Neural crest cell (in vitro differentiated cells): ENCODE data around the gene ZNF385A. TPM values are rescaled to one million over a fixed set of nuclear protein-coding genes. Genes with fewer than 3 reads are reported as not detected.

Experiments
- DNase-seq: peaks from one replicate; pipeline ENCODE4 v3.0.0; 2021; ENCODE audit warnings: low read depth, mixed read lengths, low spot score
- H3K27ac Mint-ChIP-seq: one replicate; pipeline ENCODE4 v1.8.0; 2021; ENCODE audit warnings: mild to moderate bottlenecking, mixed read lengths; ENCODE audit not compliant: unreplicated experiment
- H3K27me3 Mint-ChIP-seq: 2 replicates; pipeline ENCODE4 v1.8.0; 2021; ENCODE audit warnings: low read depth, mild to moderate bottlenecking, mixed read lengths
- H3K36me3 Mint-ChIP-seq: 2 replicates; pipeline ENCODE4 v1.8.0; 2021; ENCODE audit warnings: low read depth, mild to moderate bottlenecking, mixed read lengths
- H3K4me1 Mint-ChIP-seq: 2 replicates; pipeline ENCODE4 v1.8.0; 2021; ENCODE audit warnings: mixed read lengths
- H3K4me3 Mint-ChIP-seq: one replicate; pipeline ENCODE4 v1.8.0; 2021; ENCODE audit warnings: mild to moderate bottlenecking, mixed read lengths
- H3K9me3 Mint-ChIP-seq: 2 replicates; pipeline ENCODE4 v1.8.0; 2021; ENCODE audit warnings: mixed read lengths
- total RNA-seq: library from RNA; stranded (reverse); gene quantifications from 2 replicates; pipeline ENCODE4 v1.2.1, GENCODE V29; 2021
- TF ChIP-seq, protein P1 (sequence below): fragments of 200-600 bp; sonication (generic); conservative IDR thresholded peaks from 2 replicates; pipeline ENCODE4 v1.5.0; 2021; ENCODE audit warnings: antibody characterized with exemption, mild to moderate bottlenecking

The ZNF385A gene
- total RNA-seq, 1 donor from 2014 or later: 20.3 TPM

DNA sequence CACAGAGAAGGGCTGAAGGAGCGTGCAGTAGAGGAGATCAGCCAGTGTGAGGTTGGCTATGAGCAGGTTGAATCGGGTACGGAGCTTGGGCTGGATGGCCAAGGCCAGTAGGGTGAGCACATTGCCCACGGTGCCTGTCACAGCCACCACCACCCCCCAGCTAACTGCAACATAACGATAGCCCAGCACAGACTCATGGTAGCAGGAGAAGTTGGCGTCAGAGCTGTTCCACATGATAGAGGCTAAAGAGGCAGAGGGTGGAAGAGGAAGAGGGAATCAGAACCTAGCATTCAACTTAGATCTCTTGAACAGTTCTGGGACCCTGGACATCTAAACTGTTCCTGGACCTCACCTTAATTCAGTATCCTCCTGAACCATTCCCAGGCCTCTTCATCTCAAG, 20.9 kb downstream of the ZNF385A start:
- H3K9me3 Mint-ChIP-seq: no peaks in the 10 kb centered on the region
- H3K4me1 Mint-ChIP-seq: peaks cover 8% of the 10 kb centered on the region
- H3K27me3 Mint-ChIP-seq: no peaks in the 10 kb centered on the region
- TF ChIP-seq, protein P1, sequence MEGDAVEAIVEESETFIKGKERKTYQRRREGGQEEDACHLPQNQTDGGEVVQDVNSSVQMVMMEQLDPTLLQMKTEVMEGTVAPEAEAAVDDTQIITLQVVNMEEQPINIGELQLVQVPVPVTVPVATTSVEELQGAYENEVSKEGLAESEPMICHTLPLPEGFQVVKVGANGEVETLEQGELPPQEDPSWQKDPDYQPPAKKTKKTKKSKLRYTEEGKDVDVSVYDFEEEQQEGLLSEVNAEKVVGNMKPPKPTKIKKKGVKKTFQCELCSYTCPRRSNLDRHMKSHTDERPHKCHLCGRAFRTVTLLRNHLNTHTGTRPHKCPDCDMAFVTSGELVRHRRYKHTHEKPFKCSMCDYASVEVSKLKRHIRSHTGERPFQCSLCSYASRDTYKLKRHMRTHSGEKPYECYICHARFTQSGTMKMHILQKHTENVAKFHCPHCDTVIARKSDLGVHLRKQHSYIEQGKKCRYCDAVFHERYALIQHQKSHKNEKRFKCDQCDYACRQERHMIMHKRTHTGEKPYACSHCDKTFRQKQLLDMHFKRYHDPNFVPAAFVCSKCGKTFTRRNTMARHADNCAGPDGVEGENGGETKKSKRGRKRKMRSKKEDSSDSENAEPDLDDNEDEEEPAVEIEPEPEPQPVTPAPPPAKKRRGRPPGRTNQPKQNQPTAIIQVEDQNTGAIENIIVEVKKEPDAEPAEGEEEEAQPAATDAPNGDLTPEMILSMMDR: no peak
- no peaks in the 10 kb centered on the region for H3K36me3 Mint-ChIP-seq
- no peak overlapping the region for H3K27ac Mint-ChIP-seq
- DNase-seq: no peak
- no peak overlapping the region for H3K4me3 Mint-ChIP-seq

DNA sequence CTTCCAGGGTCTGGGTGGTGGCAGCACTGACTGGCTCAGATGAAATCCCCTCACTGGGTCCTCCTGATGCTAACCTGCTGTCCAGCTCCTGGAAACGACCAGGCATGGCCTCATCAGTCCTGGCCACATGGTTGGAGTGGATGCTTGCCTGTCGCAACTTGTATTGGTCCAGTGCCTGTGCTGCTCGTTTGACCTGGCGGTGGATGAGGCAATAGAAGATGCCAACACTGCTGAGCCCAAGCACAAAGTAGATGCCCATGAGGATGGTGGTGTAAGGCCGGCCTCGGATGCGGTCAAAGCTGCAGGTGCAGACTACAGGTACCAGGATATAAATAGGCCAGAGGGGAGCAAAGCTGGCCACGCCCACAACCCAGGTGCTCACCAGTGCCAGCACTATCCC, 21.5 kb downstream of the ZNF385A start:
- TF ChIP-seq, protein P1: no peak
- H3K9me3 Mint-ChIP-seq: no peaks in the 10 kb centered on the region
- H3K36me3 Mint-ChIP-seq: no peaks in the 10 kb centered on the region
- DNase-seq: no peak
- H3K27ac Mint-ChIP-seq: no peak overlapping the region
- no peaks in the 10 kb centered on the region for H3K27me3 Mint-ChIP-seq
- H3K4me3 Mint-ChIP-seq: no peak overlapping the region
- peaks cover 2% of the 10 kb centered on the region for H3K4me1 Mint-ChIP-seq

DNA sequence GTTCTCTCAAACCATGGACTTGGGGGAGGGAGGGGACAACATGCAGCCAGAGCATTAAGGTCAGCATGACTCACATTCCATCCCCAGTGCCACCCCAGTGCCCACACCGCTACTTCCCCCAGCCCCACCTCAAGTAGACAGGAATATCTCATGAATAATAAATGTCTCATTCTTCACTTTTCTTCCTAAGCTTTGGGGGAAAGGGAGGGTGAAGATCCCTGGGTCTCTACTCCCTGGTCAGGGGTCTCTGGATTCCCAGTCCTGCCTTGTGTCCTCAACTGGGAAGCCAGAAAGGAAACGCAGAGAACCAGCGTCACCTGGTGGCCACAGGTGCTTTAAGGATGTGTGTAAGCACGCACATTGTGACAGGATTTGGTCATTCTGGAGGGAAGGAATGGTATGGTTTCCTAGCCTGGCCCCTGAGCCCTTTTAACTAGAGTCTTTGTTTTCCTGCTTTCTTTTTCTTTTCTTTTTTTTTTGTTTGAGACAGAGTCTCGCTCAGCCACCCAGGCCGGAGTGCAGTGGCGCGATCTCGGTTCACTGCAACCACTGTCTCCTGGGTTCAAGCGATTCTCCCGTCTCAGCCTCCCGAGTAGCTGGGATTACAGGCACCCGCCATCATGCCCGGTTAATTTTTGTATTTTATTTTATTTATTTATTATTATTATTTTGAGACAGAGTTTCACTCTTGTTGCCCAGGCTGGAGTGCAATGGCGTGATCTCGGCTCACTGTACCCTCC, 23.6 kb downstream of the ZNF385A start:
- peak overlapping the region; percentile 3 for H3K27ac Mint-ChIP-seq
- no peaks in the 10 kb centered on the region for H3K36me3 Mint-ChIP-seq

DNA sequence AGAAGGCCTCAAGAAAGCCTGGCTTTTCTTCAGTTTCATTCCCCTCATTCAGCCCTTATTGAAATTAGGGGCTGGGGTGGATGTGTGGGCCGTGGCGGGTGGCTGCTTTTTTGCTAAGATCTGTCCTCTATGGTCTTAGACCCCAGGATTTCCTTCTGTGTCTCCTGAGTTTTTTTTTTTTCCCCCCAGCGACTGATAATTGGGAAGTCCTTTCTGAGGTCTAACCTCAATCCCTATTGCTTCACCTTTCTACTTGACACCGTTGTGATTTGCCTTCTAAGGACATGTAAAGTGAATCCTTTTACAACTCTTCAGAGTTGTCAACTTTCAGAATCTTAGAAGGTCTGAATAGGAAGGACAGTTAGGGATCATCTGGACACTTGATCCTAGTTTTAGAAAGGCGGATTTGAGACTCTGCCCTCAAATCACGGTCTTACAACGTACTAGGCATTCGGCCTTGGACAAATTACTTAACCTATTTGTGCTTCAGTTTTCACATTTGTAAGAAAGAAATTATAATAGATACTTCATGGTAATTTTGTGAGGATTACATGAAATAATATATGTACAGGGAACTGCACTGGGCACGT, 24.7 kb downstream of the ZNF385A start:
- peak overlapping the region; percentile 47 for H3K27ac Mint-ChIP-seq
- no peak for DNase-seq
- H3K4me1 Mint-ChIP-seq: no peaks in the 10 kb centered on the region
- TF ChIP-seq, protein P1: no peak
- no peaks in the 10 kb centered on the region for H3K27me3 Mint-ChIP-seq
- H3K4me3 Mint-ChIP-seq: peak overlapping the region; percentile 86
- H3K9me3 Mint-ChIP-seq: no peaks in the 10 kb centered on the region
- no peaks in the 10 kb centered on the region for H3K36me3 Mint-ChIP-seq

More for the DNA sequence above, 23.6 kb downstream of the ZNF385A start:
- TF ChIP-seq, protein P1: peak; percentile 95
- Mint-ChIP-seq H3K27me3 (no peaks in the 10 kb centered on the region), H3K4me1 (no peaks in the 10 kb centered on the region), H3K4me3 (peak overlapping the region; percentile 86), H3K9me3 (no peaks in the 10 kb centered on the region)
- peak; percentile 88 for DNase-seq

DNA sequence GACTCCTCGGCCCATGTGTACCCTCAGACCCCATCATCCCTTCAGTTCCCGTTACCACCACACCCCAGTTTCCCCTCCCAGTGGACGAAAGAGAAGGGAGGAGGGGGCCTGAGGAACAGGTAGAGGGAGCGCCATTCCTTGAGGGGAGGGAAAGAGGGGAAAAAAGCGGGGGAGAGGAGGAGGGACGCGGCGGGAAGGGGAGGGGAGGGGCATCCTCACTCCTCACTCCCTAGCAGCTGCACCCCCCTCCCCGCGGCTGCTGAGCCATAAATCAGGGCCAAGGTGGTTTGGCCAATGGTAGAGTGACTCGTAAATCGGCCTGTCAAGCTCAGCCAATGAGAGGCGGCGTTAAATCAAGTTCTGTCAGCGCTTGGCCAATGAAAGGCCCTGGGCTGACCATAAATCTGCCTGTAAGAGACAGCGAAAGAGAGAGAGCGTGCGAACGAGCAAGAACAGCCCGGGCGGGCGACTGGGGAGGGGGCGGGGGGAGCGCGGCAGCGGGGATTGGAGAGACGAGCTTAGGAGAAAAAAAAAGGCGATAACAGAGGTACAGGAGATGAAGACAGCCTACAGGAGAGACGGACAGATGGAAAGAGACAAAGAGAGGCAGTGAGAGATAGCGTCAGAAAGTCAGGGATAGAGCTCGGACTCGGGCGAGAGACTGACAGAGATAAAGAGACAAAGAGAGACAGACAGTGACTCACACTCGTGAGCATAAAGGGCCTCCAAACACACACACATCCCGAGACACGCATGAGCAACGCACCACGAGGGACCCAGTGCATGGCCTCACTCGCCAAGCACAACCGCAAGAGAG, 25.4 kb downstream of the ZNF385A start:
- H3K4me3 Mint-ChIP-seq: no peak overlapping the region
- no peaks in the 10 kb centered on the region for H3K9me3 Mint-ChIP-seq
- H3K36me3 Mint-ChIP-seq: no peaks in the 10 kb centered on the region
- no peaks in the 10 kb centered on the region for H3K4me1 Mint-ChIP-seq
- peak; percentile 87 for DNase-seq
- no peaks in the 10 kb centered on the region for H3K27me3 Mint-ChIP-seq
- H3K27ac Mint-ChIP-seq: no peak overlapping the region
- TF ChIP-seq, protein P1: no peak
